ENCODE measurements around the gene AEBP1. TPM values are rescaled to one million over a fixed set of nuclear protein-coding genes. Genes with fewer than 3 reads are reported as not detected.
A peak's percentile ranks its signal among the peaks of the same experiment; 100 is the strongest.

The AEBP1 gene
- total RNA-seq (2014; rRNA removed; shearing (Covaris generic)) (36.7 and 42.0 TPM in 2 replicates), polyA plus RNA-seq (2016; fragmentation: Nextera tagmentation; extraction: Ambion mirVana) (15.1 and 16.0 TPM in 2 replicates)
- long read RNA-seq, partial matches to known transcripts, result 7 of 8 reads
- long read RNA-seq, other reads (novel, unspliced or antisense), result 1 of 8 reads

DNA sequence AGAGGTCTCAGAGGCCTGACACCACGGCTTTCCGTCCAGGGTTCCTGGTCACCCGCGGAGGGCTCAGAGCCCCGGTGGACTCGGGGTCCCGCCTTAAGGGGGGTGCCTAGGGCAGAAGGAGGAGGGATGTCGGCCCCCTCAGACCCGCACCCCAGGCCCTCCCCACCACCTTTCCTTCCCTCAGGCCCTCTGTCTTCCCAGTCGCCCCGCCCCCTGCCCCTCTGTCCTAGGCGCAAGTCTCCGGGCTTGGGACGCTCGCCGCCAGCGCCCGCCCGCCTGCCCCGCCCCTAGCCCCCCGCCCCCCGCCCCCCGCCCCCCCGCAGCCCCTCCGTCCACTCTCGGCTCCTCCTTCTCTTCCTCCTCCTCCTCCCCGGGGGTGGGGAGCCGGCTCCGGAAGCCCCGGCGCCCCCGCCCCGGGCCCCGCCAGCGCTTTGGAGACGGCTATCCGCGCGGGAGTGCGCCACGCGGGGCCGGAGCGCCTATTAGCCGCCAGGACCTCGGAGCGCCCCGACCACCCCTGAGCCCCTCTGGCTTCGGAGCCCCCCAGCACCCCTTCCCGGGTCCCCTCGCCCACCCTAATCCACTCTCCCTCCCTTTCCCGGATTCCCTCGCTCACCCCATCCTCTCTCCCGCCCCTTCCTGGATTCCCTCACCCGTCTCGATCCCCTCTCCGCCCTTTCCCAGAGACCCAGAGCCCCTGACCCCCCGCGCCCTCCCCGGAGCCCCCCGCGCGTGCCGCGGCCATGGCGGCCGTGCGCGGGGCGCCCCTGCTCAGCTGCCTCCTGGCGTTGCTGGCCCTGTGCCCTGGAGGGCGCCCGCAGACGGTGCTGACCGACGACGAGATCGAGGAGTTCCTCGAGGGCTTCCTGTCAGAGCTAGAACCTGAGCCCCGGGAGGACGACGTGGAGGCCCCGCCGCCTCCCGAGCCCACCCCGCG lies at the start of gene AEBP1:
Gene AEBP1 (plus strand): TSS at position 423 of the 937 bp plus-strand sequence. CDS start 321 bp downstream, at position 744.
- TF ChIP-seq JUNB (IDR thresholded peaks at IDR 0.05; ENCODE audit: unreplicated experiment) (no peak), POLR2AphosphoS5 (IDR thresholded peaks at IDR 0.05; ENCODE audit: low read depth) (0 out of 2 replicates have a peak, but pooled peaks have one; percentile 31)
- TF ChIP-seq, protein P1, sequence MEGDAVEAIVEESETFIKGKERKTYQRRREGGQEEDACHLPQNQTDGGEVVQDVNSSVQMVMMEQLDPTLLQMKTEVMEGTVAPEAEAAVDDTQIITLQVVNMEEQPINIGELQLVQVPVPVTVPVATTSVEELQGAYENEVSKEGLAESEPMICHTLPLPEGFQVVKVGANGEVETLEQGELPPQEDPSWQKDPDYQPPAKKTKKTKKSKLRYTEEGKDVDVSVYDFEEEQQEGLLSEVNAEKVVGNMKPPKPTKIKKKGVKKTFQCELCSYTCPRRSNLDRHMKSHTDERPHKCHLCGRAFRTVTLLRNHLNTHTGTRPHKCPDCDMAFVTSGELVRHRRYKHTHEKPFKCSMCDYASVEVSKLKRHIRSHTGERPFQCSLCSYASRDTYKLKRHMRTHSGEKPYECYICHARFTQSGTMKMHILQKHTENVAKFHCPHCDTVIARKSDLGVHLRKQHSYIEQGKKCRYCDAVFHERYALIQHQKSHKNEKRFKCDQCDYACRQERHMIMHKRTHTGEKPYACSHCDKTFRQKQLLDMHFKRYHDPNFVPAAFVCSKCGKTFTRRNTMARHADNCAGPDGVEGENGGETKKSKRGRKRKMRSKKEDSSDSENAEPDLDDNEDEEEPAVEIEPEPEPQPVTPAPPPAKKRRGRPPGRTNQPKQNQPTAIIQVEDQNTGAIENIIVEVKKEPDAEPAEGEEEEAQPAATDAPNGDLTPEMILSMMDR (conservative IDR thresholded peaks at IDR 0.05; ENCODE audit: low read depth in 2 of 2), result peak; percentile 14 to 34; a peak in 2 of 4 replicates
- Histone ChIP-seq H3F3A (replicated peaks; ENCODE audit: low read depth) (no peaks in the 10 kb centered on the region), H3K4me3 (peak within 1 kb of the TSS; percentile 87), H3K9me2 (ENCODE audit: insufficient read depth) (no peaks in the 10 kb centered on the region), H4K20me1 (replicated peaks; ENCODE audit: insufficient read depth) (no peaks in the 10 kb centered on the region), H3K27ac (ENCODE audit: low read depth) (no peak within 1 kb of the TSS), H3K4me2 (peak within 1 kb of the TSS; percentile 94), H2AFZ (peak within 1 kb of the TSS; percentile 95), H3K36me3 (ENCODE audit: insufficient read depth) (no peaks in the 10 kb centered on the region), H3K79me2 (replicated peaks; ENCODE audit: insufficient read depth) (no peaks in the 10 kb centered on the region; the same call in 1 of the 2 replicates), H3K27me3 (ENCODE audit: insufficient read depth) (peaks cover 9% of the 10 kb centered on the region; the same call in 1 of the 2 replicates), H3K4me1 (ENCODE audit: insufficient read depth) (peaks cover 8% of the 10 kb centered on the region; the same call in 1 of the 2 replicates)
- no peak within 1 kb of the TSS for H3K27ac Mint-ChIP-seq
- no peaks in the 10 kb centered on the region for H3K9me3 Mint-ChIP-seq
- DNase-seq (ENCODE audit: low spot score) (peak; percentile 65), ATAC-seq (peak; percentile 68)
- H3K4me3 Mint-ChIP-seq, result peak within 1 kb of the TSS; percentile 78
- peaks cover 20% of the 10 kb centered on the region for H3K4me1 Mint-ChIP-seq
- peaks cover 3% of the 10 kb centered on the region; the same call in 2 of the 3 replicates for H3K36me3 Mint-ChIP-seq (ENCODE audit: low read depth)
- H3K27me3 Mint-ChIP-seq (ENCODE audit: insufficient read depth, low read depth, poor library complexity), result peaks cover 16% of the 10 kb centered on the region

DNA sequence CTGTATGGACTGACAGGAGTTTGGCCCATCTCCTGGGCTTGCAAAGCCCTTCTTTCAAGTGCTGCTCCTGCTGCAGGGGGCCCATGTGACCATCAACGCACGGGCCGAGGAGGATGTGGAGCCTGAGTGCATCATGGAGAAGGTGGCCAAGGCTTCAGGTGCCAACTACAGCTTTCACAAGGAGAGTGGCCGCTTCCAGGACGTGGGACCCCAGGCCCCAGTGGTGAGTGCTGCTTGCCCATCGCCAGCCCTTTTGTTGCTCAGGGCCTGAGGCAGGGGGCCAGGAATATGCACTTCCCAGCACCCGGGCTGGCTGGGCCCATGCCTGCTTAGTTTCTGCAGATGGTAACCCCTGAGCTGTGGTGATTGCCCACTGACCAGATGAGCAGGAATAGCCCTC lies 47.5 kb upstream of the AEBP1 start:
- DNase-seq (ENCODE audit: low spot score), result no peak
- no peaks in the 10 kb centered on the region for H3F3A ChIP-seq (replicated peaks; ENCODE audit: low read depth)
- no peak overlapping the region for H3K4me2 ChIP-seq
- no peaks in the 10 kb centered on the region for H3K4me1 Mint-ChIP-seq
- no peaks in the 10 kb centered on the region for H3K4me1 ChIP-seq (ENCODE audit: insufficient read depth)
- H3K36me3 ChIP-seq (ENCODE audit: insufficient read depth), result no peaks in the 10 kb centered on the region; the same call in 1 of the 2 replicates
- no peak for ATAC-seq
- H3K27me3 ChIP-seq (ENCODE audit: insufficient read depth), result no peaks in the 10 kb centered on the region
- H3K27ac Mint-ChIP-seq, result no peak overlapping the region
- H3K9me3 Mint-ChIP-seq, result no peaks in the 10 kb centered on the region
- H2AFZ ChIP-seq, result no peak overlapping the region
- no peaks in the 10 kb centered on the region for H3K79me2 ChIP-seq (replicated peaks; ENCODE audit: insufficient read depth)
- no peaks in the 10 kb centered on the region for H3K27me3 Mint-ChIP-seq (ENCODE audit: insufficient read depth, low read depth, poor library complexity)
- peaks cover 5% of the 10 kb centered on the region for H4K20me1 ChIP-seq (replicated peaks; ENCODE audit: insufficient read depth)
- no peak overlapping the region for H3K4me3 ChIP-seq
- no peaks in the 10 kb centered on the region for H3K9me2 ChIP-seq (ENCODE audit: insufficient read depth)
- no peak overlapping the region for H3K27ac ChIP-seq (ENCODE audit: low read depth)
- no peak overlapping the region for H3K4me3 Mint-ChIP-seq
- peaks cover 61% of the 10 kb centered on the region for H3K36me3 Mint-ChIP-seq (ENCODE audit: low read depth)
- TF ChIP-seq POLR2AphosphoS5 (IDR thresholded peaks at IDR 0.05; ENCODE audit: low read depth), result no peak
- no peak for TF ChIP-seq CREB1 (CRISPR knock-in tag; IDR thresholded peaks at IDR 0.05; ENCODE audit: low read depth)
- TF ChIP-seq EZH2 (IDR thresholded peaks at IDR 0.05; ENCODE audit: low read depth, unreplicated experiment), result no peak
- TF ChIP-seq JUNB (IDR thresholded peaks at IDR 0.05; ENCODE audit: unreplicated experiment), result no peak
- TF ChIP-seq ZNF331 (CRISPR knock-in tag; IDR thresholded peaks at IDR 0.05; ENCODE audit: low read depth), result no peak
- TF ChIP-seq ZNF114 (CRISPR knock-in tag; IDR thresholded peaks at IDR 0.05), result no peak
- TF ChIP-seq STAT1 (IDR thresholded peaks at IDR 0.05; ENCODE audit: unreplicated experiment), result no peak
- TF ChIP-seq, protein P2, sequence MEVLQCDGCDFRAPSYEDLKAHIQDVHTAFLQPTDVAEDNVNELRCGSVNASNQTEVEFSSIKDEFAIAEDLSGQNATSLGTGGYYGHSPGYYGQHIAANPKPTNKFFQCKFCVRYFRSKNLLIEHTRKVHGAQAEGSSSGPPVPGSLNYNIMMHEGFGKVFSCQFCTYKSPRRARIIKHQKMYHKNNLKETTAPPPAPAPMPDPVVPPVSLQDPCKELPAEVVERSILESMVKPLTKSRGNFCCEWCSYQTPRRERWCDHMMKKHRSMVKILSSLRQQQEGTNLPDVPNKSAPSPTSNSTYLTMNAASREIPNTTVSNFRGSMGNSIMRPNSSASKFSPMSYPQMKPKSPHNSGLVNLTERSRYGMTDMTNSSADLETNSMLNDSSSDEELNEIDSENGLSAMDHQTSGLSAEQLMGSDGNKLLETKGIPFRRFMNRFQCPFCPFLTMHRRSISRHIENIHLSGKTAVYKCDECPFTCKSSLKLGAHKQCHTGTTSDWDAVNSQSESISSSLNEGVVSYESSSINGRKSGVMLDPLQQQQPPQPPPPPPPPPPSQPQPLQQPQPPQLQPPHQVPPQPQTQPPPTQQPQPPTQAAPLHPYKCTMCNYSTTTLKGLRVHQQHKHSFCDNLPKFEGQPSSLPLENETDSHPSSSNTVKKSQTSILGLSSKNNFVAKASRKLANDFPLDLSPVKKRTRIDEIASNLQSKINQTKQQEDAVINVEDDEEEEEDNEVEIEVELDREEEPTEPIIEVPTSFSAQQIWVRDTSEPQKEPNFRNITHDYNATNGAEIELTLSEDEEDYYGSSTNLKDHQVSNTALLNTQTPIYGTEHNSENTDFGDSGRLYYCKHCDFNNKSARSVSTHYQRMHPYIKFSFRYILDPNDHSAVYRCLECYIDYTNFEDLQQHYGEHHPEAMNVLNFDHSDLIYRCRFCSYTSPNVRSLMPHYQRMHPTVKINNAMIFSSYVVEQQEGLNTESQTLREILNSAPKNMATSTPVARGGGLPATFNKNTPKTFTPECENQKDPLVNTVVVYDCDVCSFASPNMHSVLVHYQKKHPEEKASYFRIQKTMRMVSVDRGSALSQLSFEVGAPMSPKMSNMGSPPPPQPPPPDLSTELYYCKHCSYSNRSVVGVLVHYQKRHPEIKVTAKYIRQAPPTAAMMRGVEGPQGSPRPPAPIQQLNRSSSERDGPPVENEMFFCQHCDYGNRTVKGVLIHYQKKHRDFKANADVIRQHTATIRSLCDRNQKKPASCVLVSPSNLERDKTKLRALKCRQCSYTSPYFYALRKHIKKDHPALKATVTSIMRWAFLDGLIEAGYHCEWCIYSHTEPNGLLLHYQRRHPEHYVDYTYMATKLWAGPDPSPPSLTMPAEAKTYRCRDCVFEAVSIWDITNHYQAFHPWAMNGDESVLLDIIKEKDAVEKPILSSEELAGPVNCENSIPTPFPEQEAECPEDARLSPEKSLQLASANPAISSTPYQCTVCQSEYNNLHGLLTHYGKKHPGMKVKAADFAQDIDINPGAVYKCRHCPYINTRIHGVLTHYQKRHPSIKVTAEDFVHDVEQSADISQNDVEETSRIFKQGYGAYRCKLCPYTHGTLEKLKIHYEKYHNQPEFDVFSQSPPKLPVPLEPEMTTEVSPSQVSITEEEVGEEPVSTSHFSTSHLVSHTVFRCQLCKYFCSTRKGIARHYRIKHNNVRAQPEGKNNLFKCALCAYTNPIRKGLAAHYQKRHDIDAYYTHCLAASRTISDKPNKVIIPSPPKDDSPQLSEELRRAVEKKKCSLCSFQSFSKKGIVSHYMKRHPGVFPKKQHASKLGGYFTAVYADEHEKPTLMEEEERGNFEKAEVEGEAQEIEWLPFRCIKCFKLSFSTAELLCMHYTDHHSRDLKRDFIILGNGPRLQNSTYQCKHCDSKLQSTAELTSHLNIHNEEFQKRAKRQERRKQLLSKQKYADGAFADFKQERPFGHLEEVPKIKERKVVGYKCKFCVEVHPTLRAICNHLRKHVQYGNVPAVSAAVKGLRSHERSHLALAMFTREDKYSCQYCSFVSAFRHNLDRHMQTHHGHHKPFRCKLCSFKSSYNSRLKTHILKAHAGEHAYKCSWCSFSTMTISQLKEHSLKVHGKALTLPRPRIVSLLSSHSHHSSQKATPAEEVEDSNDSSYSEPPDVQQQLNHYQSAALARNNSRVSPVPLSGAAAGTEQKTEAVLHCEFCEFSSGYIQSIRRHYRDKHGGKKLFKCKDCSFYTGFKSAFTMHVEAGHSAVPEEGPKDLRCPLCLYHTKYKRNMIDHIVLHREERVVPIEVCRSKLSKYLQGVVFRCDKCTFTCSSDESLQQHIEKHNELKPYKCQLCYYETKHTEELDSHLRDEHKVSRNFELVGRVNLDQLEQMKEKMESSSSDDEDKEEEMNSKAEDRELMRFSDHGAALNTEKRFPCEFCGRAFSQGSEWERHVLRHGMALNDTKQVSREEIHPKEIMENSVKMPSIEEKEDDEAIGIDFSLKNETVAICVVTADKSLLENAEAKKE (CRISPR knock-in tag; IDR thresholded peaks at IDR 0.05), result no peak
- no peak for TF ChIP-seq EZH2phosphoT487 (IDR thresholded peaks at IDR 0.05; ENCODE audit: unreplicated experiment)
